H9 (cell line): ENCODE measurements around the gene CT45A10. TPM values are rescaled to one million over a fixed set of nuclear protein-coding genes. Genes with fewer than 3 reads are reported as not detected.

ENCODE experiments used
- DNase-seq: peaks from one replicate; pipeline ENCODE4 v3.0.0-alpha.2; 2017
- H2AFZ ChIP-seq: one replicate; pipeline ENCODE4 v1.6.1; 2013; ENCODE audit warnings: mild to moderate bottlenecking, low read length, control low read depth, moderate library complexity
- H2AK5ac ChIP-seq: 2 replicates; pipeline ENCODE4 v1.6.1; 2013; ENCODE audit warnings: low read length, control low read depth, mixed read lengths; ENCODE audit not compliant: insufficient read length
- H2BK120ac ChIP-seq: one replicate; pipeline ENCODE4 v1.6.1; 2013; ENCODE audit warnings: low read depth, mild to moderate bottlenecking, low read length, control low read depth, inconsistent platforms; ENCODE audit not compliant: poor library complexity, severe bottlenecking
- H2BK12ac ChIP-seq: 2 replicates; pipeline ENCODE4 v1.6.1; 2013; ENCODE audit warnings: low read length, control low read depth, mixed read lengths, low read depth; ENCODE audit not compliant: insufficient read length
- H2BK15ac ChIP-seq: 2 replicates; pipeline ENCODE4 v1.6.1; 2013; ENCODE audit warnings: low read depth, low read length, control low read depth
- H2BK20ac ChIP-seq: one replicate; pipeline ENCODE4 v1.6.1; 2013; ENCODE audit warnings: low read depth, mild to moderate bottlenecking, low read length, control low read depth, inconsistent platforms; ENCODE audit not compliant: poor library complexity, severe bottlenecking
- H2BK5ac ChIP-seq: 2 replicates; pipeline ENCODE4 v1.6.1; 2013; ENCODE audit warnings: low read length, control low read depth, mixed read lengths; ENCODE audit not compliant: insufficient read length
- H3K14ac ChIP-seq: 2 replicates; pipeline ENCODE4 v1.6.1; 2013; ENCODE audit warnings: low read length, control low read depth; ENCODE audit not compliant: insufficient read depth
- H3K18ac ChIP-seq: 2 replicates; pipeline ENCODE4 v1.6.1; 2013; ENCODE audit warnings: low read depth, mild to moderate bottlenecking, mixed read lengths, low read length, control low read depth; ENCODE audit not compliant: insufficient read length
- H3K23ac ChIP-seq: 2 replicates; pipeline ENCODE4 v1.6.1; 2013; ENCODE audit warnings: low read length, control low read depth, mixed read lengths, low read depth; ENCODE audit not compliant: insufficient read length
- H3K23me2 ChIP-seq: 2 replicates; pipeline ENCODE4 v1.6.1; 2013; ENCODE audit warnings: low read depth, mild to moderate bottlenecking, mixed read lengths, low read length, control low read depth; ENCODE audit not compliant: insufficient read length, poor library complexity, severe bottlenecking
- H3K27ac ChIP-seq: 2 replicates; pipeline ENCODE4 v1.5.1; 2013; ENCODE audit warnings: low read length, control low read depth, mixed read lengths, low read depth; ENCODE audit not compliant: insufficient read length
- H3K27me3 ChIP-seq: 2 replicates; pipeline ENCODE4 v1.6.1; 2013; ENCODE audit warnings: low read length, control low read depth, inconsistent platforms; ENCODE audit not compliant: insufficient read depth
- H3K4ac ChIP-seq: 2 replicates; pipeline ENCODE4 v1.6.1; 2013; ENCODE audit warnings: low read depth, mild to moderate bottlenecking, control low read depth, inconsistent platforms, low read length, moderate library complexity
- H3K4me1 ChIP-seq: 2 replicates; pipeline ENCODE4 v1.6.1; 2013; ENCODE audit warnings: low read length, control low read depth, inconsistent platforms; ENCODE audit not compliant: insufficient read depth
- H3K4me2 ChIP-seq: 2 replicates; pipeline ENCODE4 v1.6.1; 2013; ENCODE audit warnings: low read length, control low read depth, mixed read lengths; ENCODE audit not compliant: insufficient read length, insufficient read depth
- H3K56ac ChIP-seq: 2 replicates; pipeline ENCODE4 v1.6.1; 2013; ENCODE audit warnings: low read depth, mild to moderate bottlenecking, mixed read lengths, low read length, control low read depth; ENCODE audit not compliant: insufficient read length
- H3K79me1 ChIP-seq: 2 replicates; pipeline ENCODE4 v1.6.1; 2013; ENCODE audit warnings: low read depth, mild to moderate bottlenecking, moderate library complexity, low read length, control low read depth, inconsistent platforms; ENCODE audit not compliant: insufficient read depth, poor library complexity, severe bottlenecking
- H3K79me2 ChIP-seq: 2 replicates; pipeline ENCODE4 v1.6.1; 2013; ENCODE audit warnings: low read length, control low read depth, inconsistent platforms; ENCODE audit not compliant: insufficient read depth
- H3K9ac ChIP-seq: 2 replicates; pipeline ENCODE4 v1.6.1; 2013; ENCODE audit warnings: low read length, control low read depth, mixed read lengths; ENCODE audit not compliant: insufficient read length; ENCODE audit errors: extremely low read depth
- H3K9me3 ChIP-seq: one replicate; pipeline ENCODE4 v1.6.1; 2013; ENCODE audit warnings: low read depth, low read length, inconsistent platforms; ENCODE audit not compliant: control insufficient read depth
- H3T11ph ChIP-seq: one replicate; pipeline ENCODE4 v1.6.1; 2013; ENCODE audit warnings: mild to moderate bottlenecking, low read length, control low read depth, inconsistent platforms
- H4K20me1 ChIP-seq: one replicate; pipeline ENCODE4 v1.6.1; 2013; ENCODE audit not compliant: control insufficient read depth, insufficient read length, insufficient read depth
- H4K5ac ChIP-seq: 2 replicates; pipeline ENCODE4 v1.6.1; 2013; ENCODE audit warnings: low read depth, mild to moderate bottlenecking, mixed read lengths, low read length, control low read depth; ENCODE audit not compliant: insufficient read length
- H4K8ac ChIP-seq: replicated peaks from 2 replicates; pipeline ENCODE4 v1.6.1; 2013; ENCODE audit warnings: low read length, control low read depth, mixed read lengths, low read depth; ENCODE audit not compliant: insufficient read length
- H4K91ac ChIP-seq: 2 replicates; pipeline ENCODE4 v1.6.1; 2013; ENCODE audit warnings: low read depth, mild to moderate bottlenecking, moderate library complexity, mixed read lengths, low read length, control low read depth; ENCODE audit not compliant: insufficient read length
- H3K27ac Mint-ChIP-seq, 3 experiments: 2 replicates in 2 of 3; 3 replicates in 1 of 3; pipeline ENCODE4 v1.8.0; 2020 to 2021; ENCODE audit warnings: mixed read lengths in 3 of 3, mild to moderate bottlenecking in 1 of 3, moderate library complexity in 1 of 3
- H3K27me3 Mint-ChIP-seq: 2 replicates; pipeline ENCODE4 v1.8.0; 2021; ENCODE audit warnings: low read depth, mild to moderate bottlenecking, moderate library complexity, mixed read lengths
- H3K36me3 Mint-ChIP-seq, 3 experiments: 2 replicates in 2 of 3; 3 replicates in 1 of 3; pipeline ENCODE4 v1.8.0; 2020 to 2021; ENCODE audit warnings: low read depth in 3 of 3, mixed read lengths in 3 of 3; ENCODE audit not compliant: insufficient read depth in 1 of 3
- H3K4me1 Mint-ChIP-seq, 2 experiments: 2 replicates each; pipeline ENCODE4 v1.8.0; 2020; ENCODE audit warnings: mixed read lengths in 2 of 2
- H3K4me3 Mint-ChIP-seq, 2 experiments: 2 replicates in 1 of 2; 3 replicates in 1 of 2; pipeline ENCODE4 v1.8.0; 2020 to 2021; ENCODE audit warnings: mild to moderate bottlenecking in 2 of 2, mixed read lengths in 2 of 2, moderate library complexity in 1 of 2
- H3K9me3 Mint-ChIP-seq, 2 experiments: 2 replicates in 1 of 2; 3 replicates in 1 of 2; pipeline ENCODE4 v1.8.0; 2020; ENCODE audit warnings: mild to moderate bottlenecking in 2 of 2, mixed read lengths in 2 of 2, moderate library complexity in 1 of 2
- WGBS: extraction: QIAGEN DNeasy Blood & Tissue Kit; methylation state at CpG from one replicate; pipeline ENCODE4 v1.1.7; 2013; ENCODE audit warnings: missing lambda C conversion rate, low lambda C conversion rate, mixed read lengths; ENCODE audit not compliant: insufficient read length; ENCODE audit errors: extremely low coverage; 5-methylcytosine and 5-hydroxymethylcytosine counted together
- total RNA-seq: library from RNA; stranded (reverse); gene quantifications from 2 replicates; pipeline ENCODE4 v1.2.1, GENCODE V29; 2021
- TF ChIP-seq, protein P1 (sequence below): fragments of 200-600 bp; sonication (generic); conservative IDR thresholded peaks from 3 replicates; pipeline ENCODE4 v1.8.0; 2021; ENCODE audit warnings: antibody characterized with exemption, mild to moderate bottlenecking

The CT45A10 gene
- total RNA-seq, 1 experiment from 2014 or later, result not detected

DNA sequence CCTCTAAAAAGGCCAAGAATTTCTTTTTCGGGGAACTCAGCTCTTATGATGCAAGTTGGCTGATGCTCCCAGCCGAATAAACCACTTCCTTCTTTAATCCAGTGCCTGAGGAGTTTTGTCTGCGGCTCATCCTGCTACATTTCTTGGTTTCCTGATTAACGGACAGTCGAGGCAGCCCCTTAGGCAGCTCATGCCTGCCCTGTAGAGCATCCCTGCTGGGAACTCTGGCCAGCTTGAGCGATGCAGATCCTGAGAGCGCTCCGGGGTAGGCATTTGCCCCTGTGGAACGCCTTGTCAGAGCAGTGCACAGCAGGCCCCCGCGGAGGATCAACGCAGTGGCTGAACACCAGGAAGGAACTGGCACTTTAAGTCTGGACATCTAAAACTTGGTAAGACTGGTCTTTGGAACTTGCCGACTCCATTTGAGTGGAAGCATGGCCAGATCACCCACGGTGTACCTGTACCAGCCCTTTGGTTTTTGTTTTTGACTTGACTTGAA lies 3.1 kb downstream of the CT45A10 start:
- Histone ChIP-seq H4K8ac (no peak overlapping the region), H2BK5ac (no peak overlapping the region), H3K14ac (no peak overlapping the region), H4K91ac (no peak overlapping the region), H3T11ph (no peak overlapping the region), H4K5ac (no peak overlapping the region), H2AFZ (no peak overlapping the region), H3K9ac (no peak overlapping the region), H3K27ac (no peak overlapping the region), H3K23me2 (no peaks in the 10 kb centered on the region), H3K4me2 (no peak overlapping the region), H2BK120ac (no peak overlapping the region), H2BK20ac (no peak overlapping the region), H3K23ac (no peak overlapping the region), H3K79me2 (no peaks in the 10 kb centered on the region), H2BK15ac (no peak overlapping the region), H3K79me1 (no peaks in the 10 kb centered on the region), H3K27me3 (no peaks in the 10 kb centered on the region), H3K4ac (no peak overlapping the region), H3K56ac (no peak overlapping the region), H3K4me1 (no peaks in the 10 kb centered on the region), H2AK5ac (no peak overlapping the region), H4K20me1 (no peaks in the 10 kb centered on the region), H2BK12ac (no peak overlapping the region), H3K18ac (no peak overlapping the region), H3K9me3 (peaks cover 45% of the 10 kb centered on the region)
- Mint-ChIP-seq H3K27ac (no peak overlapping the region), H3K9me3 (peaks cover 49 to 63% of the 10 kb centered on the region in 2 experiments), H3K4me3 (no peak overlapping the region), H3K36me3 (peaks cover 3 to 13% (median 5%) of the 10 kb centered on the region in 3 experiments; a peak in 6 of 7 replicates), H3K27me3 (no peaks in the 10 kb centered on the region; the same call in 1 of the 2 replicates), H3K4me1 (no peaks in the 10 kb centered on the region)
- WGBS, result no CpG with 5 or more reads among the region's 14 CpGs
- DNase-seq, result no peak
- TF ChIP-seq, protein P1, sequence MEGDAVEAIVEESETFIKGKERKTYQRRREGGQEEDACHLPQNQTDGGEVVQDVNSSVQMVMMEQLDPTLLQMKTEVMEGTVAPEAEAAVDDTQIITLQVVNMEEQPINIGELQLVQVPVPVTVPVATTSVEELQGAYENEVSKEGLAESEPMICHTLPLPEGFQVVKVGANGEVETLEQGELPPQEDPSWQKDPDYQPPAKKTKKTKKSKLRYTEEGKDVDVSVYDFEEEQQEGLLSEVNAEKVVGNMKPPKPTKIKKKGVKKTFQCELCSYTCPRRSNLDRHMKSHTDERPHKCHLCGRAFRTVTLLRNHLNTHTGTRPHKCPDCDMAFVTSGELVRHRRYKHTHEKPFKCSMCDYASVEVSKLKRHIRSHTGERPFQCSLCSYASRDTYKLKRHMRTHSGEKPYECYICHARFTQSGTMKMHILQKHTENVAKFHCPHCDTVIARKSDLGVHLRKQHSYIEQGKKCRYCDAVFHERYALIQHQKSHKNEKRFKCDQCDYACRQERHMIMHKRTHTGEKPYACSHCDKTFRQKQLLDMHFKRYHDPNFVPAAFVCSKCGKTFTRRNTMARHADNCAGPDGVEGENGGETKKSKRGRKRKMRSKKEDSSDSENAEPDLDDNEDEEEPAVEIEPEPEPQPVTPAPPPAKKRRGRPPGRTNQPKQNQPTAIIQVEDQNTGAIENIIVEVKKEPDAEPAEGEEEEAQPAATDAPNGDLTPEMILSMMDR, result no peak
